ENCODE measurements around the gene RLN3.

DNA sequence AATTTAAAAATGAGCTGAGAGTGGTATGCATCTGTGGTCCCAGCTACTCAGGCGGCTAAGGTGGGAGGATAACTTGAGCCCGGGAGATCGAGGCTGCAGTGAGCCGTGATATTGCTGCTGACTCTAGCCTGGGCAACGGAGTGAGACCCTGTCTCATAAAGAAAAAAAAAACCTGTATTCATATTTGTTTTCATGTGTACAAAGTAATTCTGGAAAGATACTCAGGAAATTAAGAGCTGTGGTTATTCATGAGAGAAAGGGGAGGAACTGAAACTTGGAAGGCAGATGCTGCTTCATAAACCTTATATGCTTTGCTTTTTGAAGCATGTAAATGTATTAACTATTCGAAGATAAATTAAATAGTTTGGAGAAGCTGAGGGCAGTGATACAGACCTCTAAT lies 8.8 kb upstream of the RLN3 start:
- TF ChIP-seq, protein P1, sequence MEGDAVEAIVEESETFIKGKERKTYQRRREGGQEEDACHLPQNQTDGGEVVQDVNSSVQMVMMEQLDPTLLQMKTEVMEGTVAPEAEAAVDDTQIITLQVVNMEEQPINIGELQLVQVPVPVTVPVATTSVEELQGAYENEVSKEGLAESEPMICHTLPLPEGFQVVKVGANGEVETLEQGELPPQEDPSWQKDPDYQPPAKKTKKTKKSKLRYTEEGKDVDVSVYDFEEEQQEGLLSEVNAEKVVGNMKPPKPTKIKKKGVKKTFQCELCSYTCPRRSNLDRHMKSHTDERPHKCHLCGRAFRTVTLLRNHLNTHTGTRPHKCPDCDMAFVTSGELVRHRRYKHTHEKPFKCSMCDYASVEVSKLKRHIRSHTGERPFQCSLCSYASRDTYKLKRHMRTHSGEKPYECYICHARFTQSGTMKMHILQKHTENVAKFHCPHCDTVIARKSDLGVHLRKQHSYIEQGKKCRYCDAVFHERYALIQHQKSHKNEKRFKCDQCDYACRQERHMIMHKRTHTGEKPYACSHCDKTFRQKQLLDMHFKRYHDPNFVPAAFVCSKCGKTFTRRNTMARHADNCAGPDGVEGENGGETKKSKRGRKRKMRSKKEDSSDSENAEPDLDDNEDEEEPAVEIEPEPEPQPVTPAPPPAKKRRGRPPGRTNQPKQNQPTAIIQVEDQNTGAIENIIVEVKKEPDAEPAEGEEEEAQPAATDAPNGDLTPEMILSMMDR (conservative IDR thresholded peaks at IDR 0.05 in 1 of 2, IDR thresholded peaks at IDR 0.05 in 1 of 2; ENCODE audit: low read depth in 1 of 2, low read length in 2 of 2), result no peak
- no peak for TF ChIP-seq EZH2 (IDR thresholded peaks at IDR 0.05; ENCODE audit: low read length, missing control alignments)
